ENCODE data around the gene ZFAND2A. TPM values are rescaled to one million over a fixed set of nuclear protein-coding genes. Genes with fewer than 3 reads are reported as not detected.
"Not testable (repeated sequence)": the region's sequence is repeated elsewhere in the genome, so short reads cannot be mapped to it uniquely, and the experiment has no call there.

Gene ZFAND2A
- 13.1 TPM for polyA plus RNA-seq (ENCODE audit: insufficient read length)

GRCh38 chr7:1159891-1160669 lies at the start of gene ZFAND2A:
Gene ZFAND2A, minus strand, starts transcription at chr7:1160196. Its CDS starts 1,984 bp downstream, at chr7:1158212.
- peak; percentile 86 for DNase-seq (ENCODE audit: low read depth)

DNA sequence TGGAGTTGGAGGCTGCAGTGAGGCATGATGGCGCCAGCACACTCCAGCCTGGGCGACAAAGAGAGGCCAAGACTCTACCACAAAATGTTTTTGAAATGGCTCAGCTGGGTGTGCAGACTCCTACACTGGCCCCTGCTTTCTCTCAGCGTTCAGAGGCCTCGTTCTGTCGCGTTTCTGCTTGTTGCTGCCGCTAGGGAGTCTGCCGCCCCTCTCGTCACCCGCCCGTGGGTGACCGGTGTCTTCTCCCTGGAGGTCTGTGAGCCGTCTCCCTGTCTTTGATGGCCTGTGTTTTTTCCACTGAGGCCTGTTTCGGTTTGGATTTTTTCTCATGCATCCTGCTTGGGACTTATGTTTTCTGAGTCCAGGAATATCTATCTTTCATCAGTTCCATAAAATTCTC lies 49.1 kb upstream of the ZFAND2A start:
- DNase-seq (ENCODE audit: low read depth) = no peak

- DNase-seq (ENCODE audit: low read depth) = not testable (repeated sequence)
Observed at GRCh38 chr7:1205742-1206141, 45.7 kb upstream of the ZFAND2A start.

- DNase-seq (ENCODE audit: low read depth) = no peak
Observed at GRCh38 chr7:1204460-1205140, 44.6 kb upstream of the ZFAND2A start.

DNA sequence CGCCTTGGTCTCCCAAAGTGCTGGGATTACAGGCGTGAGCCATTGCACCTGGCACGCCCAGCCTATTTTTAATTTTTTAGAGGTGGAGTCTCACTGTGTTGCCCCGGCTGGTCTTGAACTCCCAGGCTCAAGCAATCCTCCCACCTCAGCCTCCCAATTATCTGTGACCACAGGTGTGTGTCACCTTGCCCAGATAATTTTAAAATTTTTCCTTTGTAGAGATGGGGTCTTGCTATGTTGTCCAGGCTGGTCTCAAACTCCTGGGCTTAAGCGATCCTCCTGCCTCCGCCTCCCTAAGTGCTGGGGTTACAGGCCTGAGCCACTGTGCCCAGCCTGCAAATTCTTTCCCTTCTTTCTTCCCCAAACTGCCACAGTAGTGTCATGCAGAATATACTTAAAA lies 42.9 kb upstream of the ZFAND2A start:
- not testable (repeated sequence) for DNase-seq (ENCODE audit: low read depth)

DNA sequence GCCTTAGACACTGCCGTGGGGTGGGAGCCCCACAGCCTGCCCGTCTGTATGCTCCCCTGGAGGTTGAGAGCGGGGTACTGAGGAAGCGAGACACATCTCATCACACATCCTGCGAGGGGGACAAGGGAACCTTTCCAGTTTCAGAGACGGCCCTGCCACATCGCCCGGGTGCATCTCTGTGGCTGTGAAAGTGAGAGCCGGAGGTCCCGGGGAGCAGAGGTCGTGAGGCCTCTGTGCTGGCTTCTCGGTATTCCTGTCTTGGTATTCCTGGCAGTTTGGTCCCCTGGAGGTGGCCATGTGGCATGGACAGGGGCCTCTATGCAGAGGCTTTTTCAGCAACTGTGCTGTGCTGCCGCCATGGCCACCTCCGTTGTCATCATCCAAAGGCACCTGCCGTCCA lies 41.9 kb upstream of the ZFAND2A start:
- DNase-seq (ENCODE audit: low read depth) = no peak

GRCh38 chr7:1200045-1200444 lies 40.0 kb upstream of the ZFAND2A start:
- DNase-seq (ENCODE audit: low read depth) = no peak

DNA sequence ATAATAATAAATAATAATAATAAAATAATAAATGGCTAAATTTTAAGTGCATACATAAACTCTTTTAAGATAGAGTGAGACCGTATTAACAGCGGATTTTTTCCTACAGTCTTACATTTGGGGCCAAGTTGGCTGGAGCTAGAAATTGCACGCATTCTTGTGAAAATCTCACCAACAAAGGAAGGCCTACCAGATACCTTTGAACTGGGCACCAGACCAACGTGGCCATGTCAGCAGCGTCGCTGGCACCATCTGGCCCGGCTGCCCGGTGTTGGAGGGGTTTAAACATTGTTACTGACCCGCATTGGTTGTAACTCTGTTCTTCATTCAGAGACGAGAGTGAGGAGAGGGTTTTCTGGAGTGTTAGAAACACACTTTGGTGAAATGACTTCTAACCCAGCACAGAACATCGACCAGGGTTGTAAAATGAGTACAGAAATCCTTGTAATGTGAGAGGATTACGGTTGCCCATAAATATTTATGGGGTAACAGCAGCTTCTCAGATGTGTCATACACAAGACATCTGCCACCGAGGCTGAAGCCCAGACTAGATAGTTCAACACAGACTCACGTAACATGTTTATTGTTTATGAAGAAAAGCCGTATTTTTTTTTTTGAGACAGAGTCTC lies 38.1 kb upstream of the ZFAND2A start:
- no peak for DNase-seq (ENCODE audit: low read depth)

- DNase-seq (ENCODE audit: low read depth) = no peak
Observed at GRCh38 chr7:1196950-1197349, 37.0 kb upstream of the ZFAND2A start.

GRCh38 chr7:1196441-1196840 lies 36.4 kb upstream of the ZFAND2A start:
- DNase-seq (ENCODE audit: low read depth) = not testable (repeated sequence)

DNA sequence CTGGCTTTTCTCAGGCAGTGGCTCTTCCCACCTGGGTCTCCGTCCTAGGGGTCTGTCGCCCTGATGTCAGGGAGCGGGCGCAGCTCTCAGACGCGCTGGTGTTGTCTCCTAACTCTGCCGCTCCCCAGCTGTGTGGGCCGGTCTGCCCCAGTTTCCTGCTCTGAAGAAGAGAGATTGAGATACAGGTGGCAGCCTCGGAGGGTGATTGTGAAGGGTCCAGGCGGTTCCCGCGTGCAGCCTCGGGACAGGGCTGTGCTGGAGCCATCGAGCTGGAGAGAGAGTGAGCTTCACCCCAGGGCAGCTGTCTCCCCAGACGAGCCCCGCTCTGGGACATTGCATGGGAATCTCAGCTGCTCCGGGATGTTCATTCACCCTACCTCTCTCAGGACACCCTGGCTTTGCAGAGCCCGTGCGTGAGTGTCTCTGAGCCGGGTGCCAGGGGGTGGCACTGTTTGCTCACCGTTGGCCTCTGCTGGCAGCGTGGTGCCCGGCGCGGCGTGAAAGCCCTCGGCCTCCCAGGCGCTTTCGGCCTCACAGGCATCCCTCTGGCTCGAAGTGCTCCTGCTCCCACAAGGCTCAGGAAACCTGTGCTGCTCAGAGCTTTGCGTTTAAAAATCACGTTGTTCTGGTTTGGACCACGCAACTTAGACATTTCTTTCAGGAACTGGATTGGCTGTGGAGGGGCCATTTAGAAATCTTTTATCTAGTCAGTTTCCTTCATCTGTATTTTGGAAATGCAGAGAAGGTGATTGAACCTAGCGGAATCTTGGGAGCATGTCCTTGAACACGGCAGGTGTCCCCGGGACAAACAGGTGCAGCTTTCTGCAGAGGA lies 33.8 kb upstream of the ZFAND2A start:
- DNase-seq (ENCODE audit: low read depth) = no peak

DNA sequence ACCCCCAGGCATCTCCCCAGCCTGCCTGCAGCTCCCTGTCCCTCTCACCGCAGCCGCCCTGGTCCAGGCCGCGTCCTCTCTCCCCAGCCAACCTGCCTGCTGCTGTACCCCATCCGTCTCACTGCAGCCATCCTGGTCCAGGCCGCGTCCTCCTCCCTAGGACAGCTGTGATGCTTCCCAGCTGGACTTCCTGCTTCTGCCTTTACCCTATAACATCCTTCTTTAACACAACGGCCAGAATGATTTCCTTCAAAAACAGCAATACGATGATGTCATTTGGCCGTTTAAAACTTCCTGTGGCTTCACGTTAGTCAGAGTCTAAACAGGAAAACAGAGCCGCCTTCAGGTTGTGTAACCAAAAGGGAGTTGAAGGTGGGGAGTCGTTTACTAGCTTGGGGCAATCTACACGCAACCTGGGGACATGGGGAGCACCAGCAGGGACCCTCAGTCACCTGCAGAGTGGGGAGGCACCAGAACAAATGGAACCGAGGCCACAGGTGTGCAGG lies 32.2 kb upstream of the ZFAND2A start:
- DNase-seq (ENCODE audit: low read depth) = no peak

GRCh38 chr7:1189986-1190772 lies 30.2 kb upstream of the ZFAND2A start:
- no peak for DNase-seq (ENCODE audit: low read depth)

GRCh38 chr7:1188720-1189294 lies 28.8 kb upstream of the ZFAND2A start:
- DNase-seq (ENCODE audit: low read depth) = no peak

GRCh38 chr7:1187127-1187526 lies 27.1 kb upstream of the ZFAND2A start:
- no peak for DNase-seq (ENCODE audit: low read depth)

DNA sequence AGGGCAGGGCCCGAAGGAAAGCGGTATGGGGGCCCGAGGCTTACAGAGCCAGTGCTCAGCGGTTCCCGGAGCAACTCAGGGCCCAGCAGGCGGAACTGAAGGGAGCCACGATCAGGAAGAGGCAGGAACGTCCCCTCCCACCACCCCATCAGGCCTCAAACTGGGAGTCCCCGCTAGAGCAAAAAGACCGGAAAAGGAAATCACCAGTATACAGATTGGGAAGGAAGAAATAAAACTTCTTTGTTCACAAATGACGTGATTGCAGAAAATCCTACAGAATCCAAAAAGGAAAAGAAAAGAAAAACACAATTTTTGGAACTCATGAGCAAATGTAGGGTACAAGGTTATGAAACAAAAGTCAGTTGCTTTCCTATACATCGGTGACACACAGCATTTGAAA lies 21.6 kb upstream of the ZFAND2A start:
- DNase-seq (ENCODE audit: low read depth) = no peak

DNA sequence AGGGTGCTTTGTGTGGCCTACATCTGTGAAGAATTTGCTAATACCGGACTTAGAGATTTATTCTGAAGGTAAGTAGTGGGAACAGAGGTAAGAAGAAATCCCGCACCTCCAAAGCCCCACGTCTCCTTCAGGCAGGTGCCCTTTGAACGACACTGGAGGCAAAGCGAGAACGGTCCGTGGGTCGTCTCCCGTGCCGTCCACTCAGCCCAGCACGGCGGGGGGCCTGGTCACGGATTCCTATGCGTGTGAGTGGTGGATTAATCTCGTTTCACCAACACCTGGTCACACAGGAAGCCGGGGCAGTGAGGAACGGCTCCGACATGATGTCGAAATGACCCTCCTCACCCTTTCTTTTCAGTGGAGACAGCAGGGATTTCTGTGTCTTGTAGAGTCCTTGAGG lies 21.0 kb upstream of the ZFAND2A start:
- DNase-seq (ENCODE audit: low read depth) = no peak

DNA sequence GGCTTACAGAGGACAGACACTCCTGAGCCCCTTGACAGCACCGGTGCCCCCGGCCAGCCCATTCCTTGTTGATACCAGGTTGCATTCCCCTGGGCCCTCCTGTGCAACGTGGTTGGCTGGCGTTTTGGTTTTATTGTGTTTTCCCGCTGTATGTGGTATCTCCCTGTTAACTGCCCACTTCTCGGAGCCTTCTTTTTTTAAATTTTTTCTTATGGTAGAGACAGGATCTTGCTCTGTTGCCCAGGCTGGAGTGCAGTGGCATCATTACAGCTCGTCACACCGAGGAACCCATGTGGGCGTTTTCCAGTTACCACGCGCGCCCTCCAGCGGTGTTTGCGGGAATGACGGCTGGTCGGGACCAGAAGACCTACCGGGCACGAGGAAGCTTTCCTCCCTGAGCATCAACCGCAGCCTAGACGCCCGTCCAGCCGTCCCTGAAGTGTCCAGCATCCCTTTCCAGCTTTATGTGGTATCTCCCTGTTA lies 16.9 kb upstream of the ZFAND2A start:
- no peak for DNase-seq (ENCODE audit: low read depth)

GRCh38 chr7:1175967-1176851 lies 16.2 kb upstream of the ZFAND2A start:
- DNase-seq (ENCODE audit: low read depth) = no peak

Measured in forelimb muscle (tissue), 1 donor.